Endothelial cell of umbilical vein (primary cell): ENCODE results near the gene BLVRA.

Experiments used
- EZH2 ChIP-seq: IDR thresholded peaks from 2 replicates; pipeline ENCODE4 v1.6.1; 2012; ENCODE audit warnings: borderline replicate concordance, low read depth, mild to moderate bottlenecking, moderate library complexity, low read length, inconsistent platforms; ENCODE audit not compliant: severe bottlenecking
- JUN ChIP-seq: IDR thresholded peaks from 2 replicates; pipeline ENCODE4 v1.6.1; 2011; ENCODE audit warnings: borderline replicate concordance, low read depth; ENCODE audit not compliant: insufficient read length, insufficient read depth
- POLR2A ChIP-seq: IDR thresholded peaks from 2 replicates; pipeline ENCODE4 v1.6.1; 2012; ENCODE audit warnings: low read depth, mild to moderate bottlenecking, control low read depth, low read length
- POLR2AphosphoS5 ChIP-seq: IDR thresholded peaks from 2 replicates; pipeline ENCODE4 v1.6.1; 2012; ENCODE audit warnings: low read depth, mild to moderate bottlenecking, control low read depth, low read length, moderate library complexity; ENCODE audit not compliant: insufficient read depth
- TF ChIP-seq, protein P1 (sequence below), 2 donors: IDR thresholded peaks; 1 replicate in 1 of 2; 2 replicates in 1 of 2; pipeline ENCODE4 v1.5.1; 2011; ENCODE audit warnings: low read length in 2 of 2, mild to moderate bottlenecking in 2 of 2, moderate library complexity in 2 of 2, control low read depth in 1 of 2, inconsistent platforms in 1 of 2, low read depth in 1 of 2; ENCODE audit not compliant: insufficient read depth in 1 of 2; ENCODE audit errors: extremely low read depth in 1 of 2

DNA sequence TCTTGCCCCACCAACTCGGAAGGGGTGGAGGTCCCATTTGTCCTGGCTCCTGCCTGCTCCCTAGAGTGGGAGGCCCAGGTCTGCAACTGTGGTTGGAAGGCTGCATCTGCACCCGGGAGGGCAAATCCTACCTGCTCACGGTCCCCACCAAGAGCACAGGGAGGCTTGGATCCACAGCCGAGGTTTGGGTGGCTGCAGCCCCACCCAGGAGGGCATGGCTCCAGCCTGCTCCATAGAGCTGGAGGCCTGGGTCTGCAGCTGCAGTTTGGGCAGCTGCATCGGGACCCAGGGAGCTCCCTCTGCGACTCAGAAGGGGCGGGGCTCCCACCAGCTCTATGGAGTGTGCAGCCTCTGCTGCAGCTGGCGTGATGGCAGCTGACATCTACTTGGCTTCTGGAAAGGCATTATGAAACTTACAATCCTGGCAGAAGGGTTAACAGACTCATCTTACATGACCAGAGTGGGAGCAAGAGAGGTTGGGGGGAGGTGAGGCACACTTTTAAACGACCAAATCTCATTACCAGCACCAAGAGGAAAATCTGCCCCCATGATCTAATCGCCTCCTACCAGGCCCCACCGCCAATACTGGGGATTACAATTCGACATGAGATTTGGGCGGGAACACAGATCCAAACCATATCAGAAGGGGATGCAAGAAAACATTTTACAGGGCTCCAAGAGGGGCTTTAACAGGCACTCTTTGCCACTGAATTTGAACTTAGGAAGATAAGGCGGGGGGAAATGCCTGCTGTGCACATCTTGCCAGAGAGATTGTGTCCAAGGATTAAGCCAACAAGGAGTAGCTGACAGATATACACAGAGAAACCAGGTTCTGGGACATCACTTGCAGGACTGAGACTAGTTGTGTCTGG is 8.2 kb upstream of the BLVRA start:
- TF ChIP-seq, protein P1, sequence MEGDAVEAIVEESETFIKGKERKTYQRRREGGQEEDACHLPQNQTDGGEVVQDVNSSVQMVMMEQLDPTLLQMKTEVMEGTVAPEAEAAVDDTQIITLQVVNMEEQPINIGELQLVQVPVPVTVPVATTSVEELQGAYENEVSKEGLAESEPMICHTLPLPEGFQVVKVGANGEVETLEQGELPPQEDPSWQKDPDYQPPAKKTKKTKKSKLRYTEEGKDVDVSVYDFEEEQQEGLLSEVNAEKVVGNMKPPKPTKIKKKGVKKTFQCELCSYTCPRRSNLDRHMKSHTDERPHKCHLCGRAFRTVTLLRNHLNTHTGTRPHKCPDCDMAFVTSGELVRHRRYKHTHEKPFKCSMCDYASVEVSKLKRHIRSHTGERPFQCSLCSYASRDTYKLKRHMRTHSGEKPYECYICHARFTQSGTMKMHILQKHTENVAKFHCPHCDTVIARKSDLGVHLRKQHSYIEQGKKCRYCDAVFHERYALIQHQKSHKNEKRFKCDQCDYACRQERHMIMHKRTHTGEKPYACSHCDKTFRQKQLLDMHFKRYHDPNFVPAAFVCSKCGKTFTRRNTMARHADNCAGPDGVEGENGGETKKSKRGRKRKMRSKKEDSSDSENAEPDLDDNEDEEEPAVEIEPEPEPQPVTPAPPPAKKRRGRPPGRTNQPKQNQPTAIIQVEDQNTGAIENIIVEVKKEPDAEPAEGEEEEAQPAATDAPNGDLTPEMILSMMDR (IDR thresholded peaks at IDR 0.05; ENCODE audit: extremely low read depth in 1 of 2, insufficient read depth in 1 of 2, low read depth in 1 of 2, low read length in 2 of 2) = no peak
- TF ChIP-seq POLR2AphosphoS5 (no peak), EZH2 (no peak), JUN (no peak), POLR2A (no peak)
